Stimulated activated CD4-positive, alpha-beta T cell treated with anti-CD3 and anti-CD28 coated beads, Interleukin-2, amount 100 ng/mL, for 24 hours (primary cell): Measurements from ENCODE around the gene PPM1M.

Source experiments
- DNase-seq, 2 donors: peaks; one replicate each; pipeline ENCODE4 v3.0.0-alpha.2; 2020

PPM1M gene

GRCh38 chr3:52245322-52246263 is at the start of gene PPM1M:
PPM1M (plus strand) TSS chr3:52245759; CDS start chr3:52245825, 66 bp downstream.
- DNase-seq: peak; percentile 53 to 56

- no peak for DNase-seq
Measured at GRCh38 chr3:52195823-52196331, 49.7 kb upstream of the PPM1M start.

GRCh38 chr3:52196977-52197376 is 48.6 kb upstream of the PPM1M start:
- DNase-seq: no peak

GRCh38 chr3:52197499-52197841 is 48.1 kb upstream of the PPM1M start:
- no peak for DNase-seq

- DNase-seq: peak; percentile 95 to 97
Measured at GRCh38 chr3:52197842-52198625, 47.5 kb upstream of the PPM1M start, which contains the start of gene ALAS1. ALAS1 (plus strand) TSS chr3:52198160; CDS start chr3:52199242, 1,082 bp downstream.

- no peak for DNase-seq
Measured at GRCh38 chr3:52198643-52199608, 46.6 kb upstream of the PPM1M start.

- DNase-seq: no peak
Measured at GRCh38 chr3:52200981-52201679, 44.4 kb upstream of the PPM1M start.

- DNase-seq: no peak
Measured at GRCh38 chr3:52202384-52203077, 43.0 kb upstream of the PPM1M start.

GRCh38 chr3:52203701-52204100 is 41.9 kb upstream of the PPM1M start:
- no peak for DNase-seq

- DNase-seq: no peak
Measured at GRCh38 chr3:52204337-52205073, 41.1 kb upstream of the PPM1M start.

- DNase-seq: no peak
Measured at GRCh38 chr3:52205727-52206372, 39.7 kb upstream of the PPM1M start.

- no peak for DNase-seq
Measured at GRCh38 chr3:52208556-52208955, 37.0 kb upstream of the PPM1M start.

- no peak for DNase-seq
Measured at GRCh38 chr3:52210037-52210436, 35.5 kb upstream of the PPM1M start.

GRCh38 chr3:52210550-52211046 is 35.0 kb upstream of the PPM1M start:
- DNase-seq: no peak

GRCh38 chr3:52211268-52211891 is 34.2 kb upstream of the PPM1M start:
- no peak for DNase-seq

GRCh38 chr3:52213005-52213404 is 32.6 kb upstream of the PPM1M start:
- no peak for DNase-seq

- DNase-seq: no peak
Measured at GRCh38 chr3:52213901-52214300, 31.7 kb upstream of the PPM1M start.

- no peak for DNase-seq
Measured at GRCh38 chr3:52215351-52215750, 30.2 kb upstream of the PPM1M start.
